ENCODE data around the gene CACHD1.

CACHD1 gene

GRCh38 chr1:64687725-64688327, 217.9 kb downstream of the CACHD1 start:
- H3K4me3 ChIP-seq (replicated peaks; ENCODE audit: low read depth, low read length), result no peak overlapping the region
- TF ChIP-seq, protein P1, sequence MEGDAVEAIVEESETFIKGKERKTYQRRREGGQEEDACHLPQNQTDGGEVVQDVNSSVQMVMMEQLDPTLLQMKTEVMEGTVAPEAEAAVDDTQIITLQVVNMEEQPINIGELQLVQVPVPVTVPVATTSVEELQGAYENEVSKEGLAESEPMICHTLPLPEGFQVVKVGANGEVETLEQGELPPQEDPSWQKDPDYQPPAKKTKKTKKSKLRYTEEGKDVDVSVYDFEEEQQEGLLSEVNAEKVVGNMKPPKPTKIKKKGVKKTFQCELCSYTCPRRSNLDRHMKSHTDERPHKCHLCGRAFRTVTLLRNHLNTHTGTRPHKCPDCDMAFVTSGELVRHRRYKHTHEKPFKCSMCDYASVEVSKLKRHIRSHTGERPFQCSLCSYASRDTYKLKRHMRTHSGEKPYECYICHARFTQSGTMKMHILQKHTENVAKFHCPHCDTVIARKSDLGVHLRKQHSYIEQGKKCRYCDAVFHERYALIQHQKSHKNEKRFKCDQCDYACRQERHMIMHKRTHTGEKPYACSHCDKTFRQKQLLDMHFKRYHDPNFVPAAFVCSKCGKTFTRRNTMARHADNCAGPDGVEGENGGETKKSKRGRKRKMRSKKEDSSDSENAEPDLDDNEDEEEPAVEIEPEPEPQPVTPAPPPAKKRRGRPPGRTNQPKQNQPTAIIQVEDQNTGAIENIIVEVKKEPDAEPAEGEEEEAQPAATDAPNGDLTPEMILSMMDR (IDR thresholded peaks at IDR 0.05; ENCODE audit: low read length, missing control alignments), result no peak
- peak; percentile 58 for DNase-seq (ENCODE audit: low read depth)

DNA sequence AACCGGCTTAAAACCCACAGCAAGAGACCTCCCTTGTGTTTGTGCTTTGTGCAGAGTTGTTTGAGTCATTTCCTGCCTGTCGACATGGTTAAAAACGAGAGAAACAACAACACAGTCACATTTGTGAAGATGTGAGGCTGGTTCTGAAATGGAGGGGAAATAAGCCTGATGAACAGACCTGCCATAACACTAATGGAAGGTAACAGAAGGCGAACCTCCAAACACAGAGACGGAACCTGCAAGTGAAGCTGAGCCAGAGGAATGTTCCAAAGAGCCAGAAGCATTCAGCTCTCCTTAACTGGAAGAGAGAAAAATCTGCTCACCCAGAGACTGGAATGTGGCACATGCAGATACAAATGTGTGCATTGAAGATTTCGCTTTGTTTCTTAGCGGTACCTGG, 221.7 kb downstream of the CACHD1 start:
- TF ChIP-seq, protein P1 (IDR thresholded peaks at IDR 0.05; ENCODE audit: low read length, missing control alignments), result no peak
- H3K4me3 ChIP-seq (replicated peaks; ENCODE audit: low read depth, low read length), result no peak overlapping the region
- peak; percentile 69 for DNase-seq (ENCODE audit: low read depth)

DNA sequence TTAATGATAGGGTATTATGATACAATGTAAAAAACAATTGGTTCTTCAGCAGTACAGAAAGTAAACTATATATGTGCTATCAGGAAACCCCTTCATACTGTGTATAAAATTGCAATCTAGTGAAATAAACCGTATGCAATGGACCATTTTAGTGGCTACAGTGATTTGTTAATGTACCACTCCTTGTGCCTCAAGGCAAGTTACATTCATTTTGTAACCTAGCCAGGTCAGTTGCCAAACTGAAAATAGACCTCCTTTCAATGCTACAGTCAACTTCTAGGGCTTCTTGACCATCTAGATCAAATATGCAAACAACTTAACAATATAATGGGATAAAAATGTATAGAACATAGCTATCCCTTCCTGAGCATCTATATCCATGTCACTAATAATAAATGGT, 223.0 kb downstream of the CACHD1 start:
- TF ChIP-seq, protein P1 (IDR thresholded peaks at IDR 0.05; ENCODE audit: low read length, missing control alignments), result no peak
- DNase-seq (ENCODE audit: low read depth), result no peak
- no peak overlapping the region for H3K4me3 ChIP-seq (replicated peaks; ENCODE audit: low read depth, low read length)

GRCh38 chr1:64693406-64693805, 223.5 kb downstream of the CACHD1 start:
- TF ChIP-seq, protein P1 (IDR thresholded peaks at IDR 0.05; ENCODE audit: low read length, missing control alignments), result no peak
- DNase-seq (ENCODE audit: low read depth), result no peak
- no peak overlapping the region for H3K4me3 ChIP-seq (replicated peaks; ENCODE audit: low read depth, low read length)

GRCh38 chr1:64696879-64697278, 226.9 kb downstream of the CACHD1 start:
- no peak overlapping the region for H3K4me3 ChIP-seq (replicated peaks; ENCODE audit: low read depth, low read length)
- TF ChIP-seq, protein P1 (IDR thresholded peaks at IDR 0.05; ENCODE audit: low read length, missing control alignments), result no peak
- DNase-seq (ENCODE audit: low read depth), result no peak

DNA sequence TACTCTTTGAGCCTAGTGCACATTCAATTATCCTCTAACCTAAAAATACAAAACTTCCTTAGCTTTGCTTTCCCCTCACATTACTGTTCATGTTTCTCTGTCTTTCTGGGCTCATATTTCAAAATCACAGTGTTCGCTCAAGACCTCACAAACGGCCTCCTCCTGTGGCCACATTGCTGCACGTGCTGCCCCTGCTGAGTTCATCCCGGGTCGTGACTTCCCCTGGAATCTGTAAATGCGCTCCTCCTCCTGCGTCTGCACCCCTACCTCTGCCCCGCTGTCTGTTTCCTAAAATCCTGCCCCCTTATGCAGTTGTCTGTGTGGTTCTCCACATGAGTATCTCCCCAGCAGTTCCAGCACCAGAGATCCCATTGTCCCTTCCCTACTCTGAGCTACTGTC, 229.4 kb downstream of the CACHD1 start:
- DNase-seq (ENCODE audit: low read depth), result no peak
- H3K4me3 ChIP-seq (replicated peaks; ENCODE audit: low read depth, low read length), result no peak overlapping the region
- TF ChIP-seq, protein P1 (IDR thresholded peaks at IDR 0.05; ENCODE audit: low read length, missing control alignments), result no peak

- TF ChIP-seq, protein P1 (IDR thresholded peaks at IDR 0.05; ENCODE audit: low read length, missing control alignments), result no peak
- H3K4me3 ChIP-seq (replicated peaks; ENCODE audit: low read depth, low read length), result no peak overlapping the region
- no peak for DNase-seq (ENCODE audit: low read depth)
Measured at GRCh38 chr1:64701071-64701470, 231.1 kb downstream of the CACHD1 start.
